T-helper 1 cell treated with Interleukin-12 subunit alpha and Interleukin-12 subunit beta and Interleukin-4 antibody, amounts not matched to agents 30 ng/mL and 1 ng/mL, for 36 hours (primary cell): ENCODE measurements around the gene CA10. TPM values are rescaled to one million over a fixed set of nuclear protein-coding genes. Genes with fewer than 3 reads are reported as not detected.

Experiments used
- intact Hi-C: fragments of 100-400 bp; cut with micrococcal nuclease; formaldehyde crosslinking; loops from one replicate; pipeline ENCODE4 v1.15.1; 2024
- total RNA-seq: library from RNA; stranded (reverse); gene quantifications from 2 replicates; pipeline ENCODE4 v1.2.3, GENCODE V29; 2022

The CA10 gene
- total RNA-seq, 1 donor from 2014 or later: not detected

DNA sequence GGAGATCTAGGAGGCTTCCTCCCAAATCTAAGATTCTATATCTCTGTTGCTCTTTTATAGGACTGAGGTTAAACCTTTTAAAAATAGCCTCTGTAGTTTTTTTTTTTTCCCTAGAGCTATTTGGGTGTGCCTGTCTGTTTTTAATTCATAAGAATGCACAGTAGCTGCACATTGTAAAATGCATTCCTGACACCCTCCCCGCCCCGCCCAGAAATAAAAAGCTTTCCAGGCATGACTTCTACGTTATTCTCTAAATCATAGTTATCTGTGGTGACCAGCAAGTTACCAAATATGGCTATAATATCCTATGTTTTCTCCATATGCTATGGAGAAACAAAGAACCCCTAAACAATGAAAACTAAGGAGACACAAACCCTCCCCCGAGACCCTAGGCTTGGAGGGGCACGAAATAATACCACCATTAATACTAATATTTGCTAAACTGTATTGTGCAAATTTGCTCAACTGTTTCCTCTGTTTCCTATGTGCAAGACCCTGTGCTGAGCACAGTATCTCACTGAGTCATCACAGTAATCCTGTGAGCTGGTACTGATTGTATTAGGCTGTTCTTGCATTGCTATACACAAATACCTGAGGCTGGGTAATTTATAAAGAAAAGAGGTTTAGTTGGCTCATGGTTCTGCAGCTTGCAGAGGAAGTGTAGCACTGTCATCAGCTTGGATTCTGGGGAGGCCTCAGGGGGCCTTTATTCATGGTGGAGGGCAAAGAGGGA, 388.3 kb downstream of the CA10 start:
- intact Hi-C loops: no loop called here

DNA sequence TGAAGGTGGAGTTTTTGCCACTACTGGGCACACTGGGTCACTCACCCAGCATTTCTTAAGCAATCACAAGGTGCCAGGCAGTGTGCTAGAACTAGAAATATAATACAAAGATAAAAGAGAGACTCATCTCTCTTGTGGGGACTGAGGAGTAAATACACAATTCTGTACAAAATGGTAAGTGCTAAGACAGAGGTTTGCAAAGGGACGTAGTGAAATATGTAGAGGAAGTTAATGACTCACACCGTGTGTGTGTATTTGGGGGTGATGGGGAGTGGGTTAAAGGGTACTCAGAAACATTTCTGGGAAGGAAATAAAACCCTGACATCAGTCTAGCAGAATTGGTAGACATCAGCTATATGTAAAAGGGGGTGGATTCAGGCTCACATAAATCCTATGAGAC, 389.3 kb downstream of the CA10 start:
- intact Hi-C loops: loop anchor here (10.0 kb wide), 1 partner anchor 96 kb away; no protein-coding TSS in a partner anchor

DNA sequence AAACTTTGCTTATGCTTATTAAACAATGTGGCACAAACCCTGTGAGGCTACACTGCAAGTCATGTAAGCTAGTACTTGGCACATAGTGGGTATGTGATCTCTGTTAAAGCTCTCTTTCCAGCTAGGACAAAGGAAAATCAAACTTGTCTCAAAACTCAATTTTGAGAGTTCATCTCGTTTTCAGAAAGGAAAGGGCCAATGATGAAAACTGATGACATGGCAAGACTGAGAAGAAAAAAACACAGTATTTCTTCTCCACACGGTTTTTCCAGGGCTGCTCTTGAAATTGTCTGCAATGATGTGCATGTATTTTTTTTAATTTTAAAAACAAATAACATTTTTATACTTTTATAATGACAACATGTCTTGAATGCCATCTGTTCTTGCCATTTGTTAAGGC, 389.8 kb downstream of the CA10 start:
- intact Hi-C loops: loop anchor here (10.0 kb wide), 1 partner anchor 96 kb away; no protein-coding TSS in a partner anchor

- intact Hi-C loops: loop anchor here (10.0 kb wide), 1 partner anchor 98 kb away; no protein-coding TSS in a partner anchor
These were observed 391.2 kb downstream of the CA10 start for GRCh38 chr17:51767287-51767686.

- intact Hi-C loops: loop anchor here (10.0 kb wide), 1 partner anchor 99 kb away; no protein-coding TSS in a partner anchor
These were observed 393.0 kb downstream of the CA10 start for GRCh38 chr17:51765282-51766135.

DNA sequence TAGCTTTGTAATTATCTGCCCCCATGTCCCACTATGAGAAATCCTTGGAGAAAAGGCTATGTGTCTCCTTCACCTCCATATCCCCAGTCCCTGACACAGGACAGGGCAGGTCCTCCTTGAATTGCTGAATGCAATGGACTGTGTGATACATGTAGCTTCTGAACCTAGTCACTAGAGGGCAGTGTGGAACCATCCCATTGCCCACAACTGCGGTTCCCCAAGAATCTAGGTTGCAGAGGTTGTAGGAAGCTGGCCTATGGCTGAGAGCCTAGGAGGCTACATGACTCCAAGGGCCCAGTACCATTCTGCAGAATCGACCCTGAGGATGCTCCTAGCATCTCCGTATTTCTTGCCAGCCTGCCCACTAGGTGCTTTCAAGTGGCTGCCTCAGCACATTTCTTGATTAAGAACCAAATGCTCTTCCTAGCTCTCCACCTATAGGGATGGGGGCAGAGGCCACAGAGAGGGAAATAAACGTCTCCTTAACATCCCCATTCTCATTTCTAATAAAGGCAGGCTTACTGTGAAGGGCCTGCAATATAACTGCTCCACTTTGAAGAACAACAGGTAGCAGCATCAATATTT, 394.0 kb downstream of the CA10 start:
- intact Hi-C loops: loop anchor here (1.0 to 10.0 kb wide), 3 partner anchors 100 to 467 kb away; no protein-coding TSS in a partner anchor

DNA sequence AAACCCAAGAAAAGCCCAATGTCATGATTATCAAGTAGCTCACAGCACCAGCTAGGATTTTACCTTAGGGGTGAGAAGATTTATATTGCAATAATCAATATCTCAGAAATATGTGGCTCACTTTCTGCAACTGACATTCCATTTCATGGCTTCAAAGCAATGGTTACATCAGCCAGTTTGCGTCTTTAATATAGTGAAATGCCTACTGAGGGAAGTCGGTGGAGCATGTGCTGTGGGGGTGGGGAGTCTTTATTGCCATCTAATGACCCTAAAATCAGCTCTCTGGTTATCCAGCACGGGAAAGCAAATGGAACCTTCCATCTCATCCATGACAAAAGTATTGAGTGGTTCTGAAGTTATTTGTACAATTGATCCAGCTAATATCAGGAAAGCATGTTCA, 395.5 kb downstream of the CA10 start:
- intact Hi-C loops: loop anchor here (5.0 to 10.0 kb wide), 2 partner anchors 102 to 466 kb away; no protein-coding TSS in a partner anchor

GRCh38 chr17:51761105-51761504, 397.4 kb downstream of the CA10 start:
- intact Hi-C loops: loop anchor here (5.0 to 10.0 kb wide), 2 partner anchors 104 to 464 kb away; no protein-coding TSS in a partner anchor

DNA sequence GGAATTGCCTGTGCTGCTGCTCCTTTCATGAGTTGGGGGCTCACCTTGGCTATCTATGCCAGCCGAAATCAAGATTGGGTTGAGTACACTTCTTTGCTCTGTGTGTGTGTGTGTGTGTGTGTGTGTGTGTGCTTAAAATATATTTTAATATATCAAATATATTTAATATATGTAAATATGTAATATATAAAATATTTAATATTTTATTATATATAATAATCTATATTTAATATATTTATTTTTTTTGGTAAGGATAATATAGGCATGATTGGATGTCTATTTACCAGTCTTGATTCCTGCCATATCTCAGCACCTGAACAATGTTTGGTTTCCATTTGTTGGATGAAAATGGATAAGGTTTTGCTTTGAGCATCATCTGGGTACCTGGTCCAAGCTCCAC, 399.3 kb downstream of the CA10 start:
- intact Hi-C loops: no loop called here

GRCh38 chr17:51751072-51751471, 407.4 kb downstream of the CA10 start:
- intact Hi-C loops: no loop called here

- intact Hi-C loops: no loop called here
These were observed 409.5 kb downstream of the CA10 start for GRCh38 chr17:51748749-51749604.

- intact Hi-C loops: no loop called here
These were observed 412.1 kb downstream of the CA10 start for GRCh38 chr17:51746421-51746820.

DNA sequence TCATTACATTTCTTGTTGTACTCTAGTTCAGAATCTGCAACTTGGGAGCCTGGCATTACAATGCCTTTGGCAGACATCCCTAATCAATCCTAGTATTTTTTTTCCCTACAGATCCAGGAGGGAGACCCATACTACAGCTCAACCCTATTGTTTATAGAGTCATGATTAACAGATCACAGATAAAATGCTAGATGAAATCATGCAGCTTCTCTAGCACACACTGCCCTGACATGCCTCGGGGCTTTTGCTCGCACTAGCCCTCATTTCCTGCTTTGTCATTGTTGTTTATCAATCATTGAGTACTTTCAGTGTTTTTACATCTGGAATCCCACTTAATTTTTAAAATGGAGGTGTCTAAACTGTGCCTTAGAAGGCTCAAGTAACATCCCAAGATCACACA, 412.5 kb downstream of the CA10 start:
- intact Hi-C loops: no loop called here

GRCh38 chr17:51743477-51743876, 415.0 kb downstream of the CA10 start:
- intact Hi-C loops: no loop called here

GRCh38 chr17:51742571-51742970, 415.9 kb downstream of the CA10 start:
- intact Hi-C loops: no loop called here

GRCh38 chr17:51741458-51741857, 417.1 kb downstream of the CA10 start:
- intact Hi-C loops: no loop called here

GRCh38 chr17:51740531-51740930, 418.0 kb downstream of the CA10 start:
- intact Hi-C loops: no loop called here

DNA sequence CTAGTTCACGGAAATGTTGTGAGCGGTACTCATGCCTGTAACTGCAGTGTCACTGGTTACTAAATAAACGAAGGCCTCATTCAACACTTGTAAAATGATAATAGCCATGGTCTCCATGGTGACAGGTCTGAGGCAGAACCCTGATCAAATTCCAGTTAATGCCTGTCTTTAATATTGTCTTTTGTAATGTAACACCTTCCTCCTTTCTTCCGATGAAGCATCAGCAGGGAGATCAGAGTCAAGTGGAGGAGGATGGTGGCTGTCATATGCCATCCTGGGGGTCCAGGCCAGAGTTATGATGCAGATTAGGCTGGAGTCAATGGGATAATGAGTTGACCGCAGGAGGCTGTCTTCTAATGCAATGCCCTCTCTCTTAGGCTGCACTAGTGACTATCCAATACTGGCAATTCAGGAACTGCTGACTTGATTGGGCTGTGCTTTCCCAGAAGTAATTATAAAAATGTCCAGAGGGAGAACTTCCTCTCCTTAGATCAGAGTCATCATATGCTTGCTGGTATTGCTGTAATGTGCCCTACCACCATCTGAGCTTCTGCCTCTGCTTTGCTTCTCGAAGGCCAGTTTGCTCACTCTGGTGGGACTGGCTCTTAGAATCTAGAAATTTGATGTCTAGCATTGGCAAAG, 419.1 kb downstream of the CA10 start:
- intact Hi-C loops: no loop called here

DNA sequence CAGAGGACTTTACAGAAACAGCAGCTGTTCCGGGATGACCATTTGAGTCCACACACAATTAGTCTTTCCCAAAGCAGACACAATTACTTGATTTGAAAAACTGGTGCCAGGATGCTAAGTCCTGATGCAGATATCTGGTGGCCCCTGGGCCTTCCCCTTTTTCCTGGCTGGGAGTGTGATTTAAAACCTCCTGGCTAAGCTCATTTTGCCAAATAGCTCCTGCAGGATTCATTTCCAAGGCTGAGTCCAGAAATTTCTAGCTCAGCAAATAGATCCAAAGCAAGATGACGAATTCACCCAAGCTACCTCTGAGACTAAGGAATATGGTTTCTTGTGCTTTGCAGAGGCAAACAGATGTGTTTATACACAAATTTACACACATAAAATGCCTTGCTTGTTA, 422.2 kb downstream of the CA10 start:
- intact Hi-C loops: no loop called here

DNA sequence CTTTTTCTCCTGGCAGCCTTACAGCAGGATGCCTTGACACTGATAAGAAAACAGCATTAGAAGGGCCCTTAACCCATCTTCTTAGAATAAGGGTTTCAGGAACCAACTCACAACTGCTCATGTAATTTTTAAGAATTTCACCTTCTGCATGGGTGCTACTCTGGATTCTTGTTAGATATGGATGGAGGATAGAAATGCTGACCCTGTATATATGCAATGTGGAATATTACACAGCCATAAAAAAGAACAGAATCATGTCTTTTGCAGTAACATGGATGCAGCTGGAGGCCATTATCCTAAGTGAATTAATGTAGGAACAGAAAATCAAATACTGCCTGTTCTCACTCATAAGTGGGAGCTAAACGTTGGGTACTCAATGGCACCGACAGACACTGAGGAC, 423.5 kb downstream of the CA10 start:
- intact Hi-C loops: no loop called here
